ENCODE data around the gene TNFRSF1B. TPM values are rescaled to one million over a fixed set of nuclear protein-coding genes. Genes with fewer than 3 reads are reported as not detected.

TNFRSF1B gene
- total and polyA plus RNA-seq, 9 of the 15 experiments (the other 6 are each of a cell fraction or from before 2014, with no cell fraction given): 8.8 to 91.3 (median 36.0) TPM

- Histone ChIP-seq H3K27ac (ENCODE audit: extremely low read depth, low read depth, low read length) (no peak overlapping the region), H3K79me2 (ENCODE audit: control insufficient read depth, insufficient read depth, low read length) (peaks cover 23% of the 10 kb centered on the region), H3K27me3 (ENCODE audit: control insufficient read depth in 2 of 2, insufficient read depth in 2 of 2, low read length in 2 of 2) (no peaks in the 10 kb centered on the region), H3K9me3 (replicated peaks; ENCODE audit: control insufficient read depth, insufficient read depth, low read depth, low read length) (no peaks in the 10 kb centered on the region), H2AFZ (ENCODE audit: low read depth, low read length) (no peak overlapping the region), H4K20me1 (replicated peaks; ENCODE audit: control insufficient read depth, insufficient read depth, low read length) (peaks cover 57% of the 10 kb centered on the region), H3K36me3 (ENCODE audit: control insufficient read depth, insufficient read depth, low read length) (peaks cover 12% of the 10 kb centered on the region; the same call in 2 of the 3 replicates), H3K4me1 (replicated peaks in 1 of 2; ENCODE audit: control insufficient read depth in 2 of 2, insufficient read depth in 2 of 2, low read length in 2 of 2) (peaks cover 8 to 39% of the 10 kb centered on the region in 2 experiments; a peak in 3 of 5 replicates), H3K4me2 (ENCODE audit: insufficient read depth, low read length) (no peak overlapping the region), H3K9ac (ENCODE audit: insufficient read depth in 1 of 2, low read depth in 2 of 2, low read length in 2 of 2) (peak overlapping the region in 1 of 2 experiments; percentile 15; a peak in 1 of 4 replicates), H3K4me3 (no peak overlapping the region), H3K9me1 (ENCODE audit: control insufficient read depth, insufficient read depth, low read length) (no peaks in the 10 kb centered on the region)
- WGBS (ENCODE audit: insufficient coverage, low coverage, missing lambda C conversion rate): 42% methylated on average over 7 of the region's 7 CpGs
- no TSS peak for BruUV-seq (replicated peaks)
- ATAC-seq (no peak), DNase-seq (ENCODE audit: extremely low read depth in 1 of 4, low spot score in 3 of 4) (peak in 1 of 4 experiments; percentile 39), FAIRE-seq (no peak)
- in situ Hi-C loops (cut with MboI) (no loop called here), intact Hi-C loops (cut with micrococcal nuclease) (no loop called here)
- ChIA-PET CTCF (ENCODE audit: low intra/inter-chr PET ratio) (interaction anchor here (1.6 kb wide), 1 partner anchor 58 kb away, joined by 4 read pairs; no protein-coding TSS in a partner anchor), POLR2A (interaction anchor here (0.9 to 2.0 kb wide), 6 partner anchors 10 to 35 kb away, joined by 4 to 8 read pairs (median 4); no protein-coding TSS in a partner anchor)
- no peak for TF ChIP-seq SMARCA4 (IDR thresholded peaks at IDR 0.05)
- TF ChIP-seq, protein P1, sequence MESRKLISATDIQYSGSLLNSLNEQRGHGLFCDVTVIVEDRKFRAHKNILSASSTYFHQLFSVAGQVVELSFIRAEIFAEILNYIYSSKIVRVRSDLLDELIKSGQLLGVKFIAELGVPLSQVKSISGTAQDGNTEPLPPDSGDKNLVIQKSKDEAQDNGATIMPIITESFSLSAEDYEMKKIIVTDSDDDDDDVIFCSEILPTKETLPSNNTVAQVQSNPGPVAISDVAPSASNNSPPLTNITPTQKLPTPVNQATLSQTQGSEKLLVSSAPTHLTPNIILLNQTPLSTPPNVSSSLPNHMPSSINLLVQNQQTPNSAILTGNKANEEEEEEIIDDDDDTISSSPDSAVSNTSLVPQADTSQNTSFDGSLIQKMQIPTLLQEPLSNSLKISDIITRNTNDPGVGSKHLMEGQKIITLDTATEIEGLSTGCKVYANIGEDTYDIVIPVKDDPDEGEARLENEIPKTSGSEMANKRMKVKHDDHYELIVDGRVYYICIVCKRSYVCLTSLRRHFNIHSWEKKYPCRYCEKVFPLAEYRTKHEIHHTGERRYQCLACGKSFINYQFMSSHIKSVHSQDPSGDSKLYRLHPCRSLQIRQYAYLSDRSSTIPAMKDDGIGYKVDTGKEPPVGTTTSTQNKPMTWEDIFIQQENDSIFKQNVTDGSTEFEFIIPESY (CRISPR knock-in tag; IDR thresholded peaks at IDR 0.05): peak; percentile 32; the same call in 1 of the 2 replicates
- TF ChIP-seq GATA2 (CRISPR knock-in tag; IDR thresholded peaks at IDR 0.05): peak; percentile 17; the same call in 1 of the 2 replicates
- TF ChIP-seq COPS2 (conservative IDR thresholded peaks at IDR 0.05): no peak
- peak; percentile 32; the same call in 1 of the 2 replicates for TF ChIP-seq HDAC2 (IDR thresholded peaks at IDR 0.05)
- TF ChIP-seq ZNF445 (CRISPR knock-in tag; IDR thresholded peaks at IDR 0.05; ENCODE audit: low read depth): no peak
- no peak for TF ChIP-seq SIRT6 (IDR thresholded peaks at IDR 0.05; ENCODE audit: low read depth, low read length)
- 0 out of 2 replicates have a peak, but pooled peaks have one; percentile 42 for TF ChIP-seq PTBP1 (IDR thresholded peaks at IDR 0.05; ENCODE audit: low read depth, low read length)
- no peak for TF ChIP-seq RAD21 (CRISPR knock-in tag; conservative IDR thresholded peaks at IDR 0.05 in 1 of 2, IDR thresholded peaks at IDR 0.05 in 1 of 2)
- peak; percentile 91 for TF ChIP-seq RBM25 (IDR thresholded peaks at IDR 0.05; ENCODE audit: low read depth, low read length, severe bottlenecking)
- TF ChIP-seq ARID2 (IDR thresholded peaks at IDR 0.05): no peak
- TF ChIP-seq ZNF324 (CRISPR knock-in tag; IDR thresholded peaks at IDR 0.05): no peak
- TF ChIP-seq HDAC3 (IDR thresholded peaks at IDR 0.05; ENCODE audit: borderline replicate concordance, partially characterized antibody): no peak
- TF ChIP-seq CBX5 (IDR thresholded peaks at IDR 0.05; ENCODE audit: borderline replicate concordance, low read depth): no peak
- TF ChIP-seq, protein P2, sequence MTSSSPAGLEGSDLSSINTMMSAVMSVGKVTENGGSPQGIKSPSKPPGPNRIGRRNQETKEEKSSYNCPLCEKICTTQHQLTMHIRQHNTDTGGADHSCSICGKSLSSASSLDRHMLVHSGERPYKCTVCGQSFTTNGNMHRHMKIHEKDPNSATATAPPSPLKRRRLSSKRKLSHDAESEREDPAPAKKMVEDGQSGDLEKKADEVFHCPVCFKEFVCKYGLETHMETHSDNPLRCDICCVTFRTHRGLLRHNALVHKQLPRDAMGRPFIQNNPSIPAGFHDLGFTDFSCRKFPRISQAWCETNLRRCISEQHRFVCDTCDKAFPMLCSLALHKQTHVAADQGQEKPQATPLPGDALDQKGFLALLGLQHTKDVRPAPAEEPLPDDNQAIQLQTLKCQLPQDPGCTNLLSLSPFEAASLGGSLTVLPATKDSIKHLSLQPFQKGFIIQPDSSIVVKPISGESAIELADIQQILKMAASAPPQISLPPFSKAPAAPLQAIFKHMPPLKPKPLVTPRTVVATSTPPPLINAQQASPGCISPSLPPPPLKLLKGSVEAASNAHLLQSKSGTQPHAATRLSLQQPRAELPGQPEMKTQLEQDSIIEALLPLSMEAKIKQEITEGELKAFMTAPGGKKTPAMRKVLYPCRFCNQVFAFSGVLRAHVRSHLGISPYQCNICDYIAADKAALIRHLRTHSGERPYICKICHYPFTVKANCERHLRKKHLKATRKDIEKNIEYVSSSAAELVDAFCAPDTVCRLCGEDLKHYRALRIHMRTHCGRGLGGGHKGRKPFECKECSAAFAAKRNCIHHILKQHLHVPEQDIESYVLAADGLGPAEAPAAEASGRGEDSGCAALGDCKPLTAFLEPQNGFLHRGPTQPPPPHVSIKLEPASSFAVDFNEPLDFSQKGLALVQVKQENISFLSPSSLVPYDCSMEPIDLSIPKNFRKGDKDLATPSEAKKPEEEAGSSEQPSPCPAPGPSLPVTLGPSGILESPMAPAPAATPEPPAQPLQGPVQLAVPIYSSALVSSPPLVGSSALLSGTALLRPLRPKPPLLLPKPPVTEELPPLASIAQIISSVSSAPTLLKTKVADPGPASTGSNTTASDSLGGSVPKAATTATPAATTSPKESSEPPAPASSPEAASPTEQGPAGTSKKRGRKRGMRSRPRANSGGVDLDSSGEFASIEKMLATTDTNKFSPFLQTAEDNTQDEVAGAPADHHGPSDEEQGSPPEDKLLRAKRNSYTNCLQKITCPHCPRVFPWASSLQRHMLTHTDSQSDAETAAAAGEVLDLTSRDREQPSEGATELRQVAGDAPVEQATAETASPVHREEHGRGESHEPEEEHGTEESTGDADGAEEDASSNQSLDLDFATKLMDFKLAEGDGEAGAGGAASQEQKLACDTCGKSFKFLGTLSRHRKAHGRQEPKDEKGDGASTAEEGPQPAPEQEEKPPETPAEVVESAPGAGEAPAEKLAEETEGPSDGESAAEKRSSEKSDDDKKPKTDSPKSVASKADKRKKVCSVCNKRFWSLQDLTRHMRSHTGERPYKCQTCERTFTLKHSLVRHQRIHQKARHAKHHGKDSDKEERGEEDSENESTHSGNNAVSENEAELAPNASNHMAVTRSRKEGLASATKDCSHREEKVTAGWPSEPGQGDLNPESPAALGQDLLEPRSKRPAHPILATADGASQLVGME (CRISPR knock-in tag; IDR thresholded peaks at IDR 0.05): no peak
Measured at GRCh38 chr1:12183095-12183794, 16.5 kb downstream of the TNFRSF1B start.
